ENCODE results near the gene RPLP2. TPM values are rescaled to one million over a fixed set of nuclear protein-coding genes. Genes with fewer than 3 reads are reported as not detected.

Gene RPLP2
- total RNA-seq, 1 donor from 2014 or later: 1,651 TPM

DNA sequence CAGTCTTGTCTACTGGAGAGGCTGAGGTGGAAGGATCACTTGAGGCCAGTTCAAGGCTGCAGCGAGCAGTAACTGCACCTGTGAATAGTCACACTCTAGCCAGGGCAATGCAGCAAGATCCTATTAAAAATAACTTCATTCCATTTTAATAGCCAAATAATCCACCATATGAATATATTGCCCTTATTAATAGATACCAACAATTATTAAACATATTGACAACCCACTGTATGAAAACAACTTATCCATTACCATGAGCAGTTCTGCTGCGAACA, 42.9 kb upstream of the RPLP2 start:
- Mint-ChIP-seq H3K9me3 (no peaks in the 10 kb centered on the region), H3K4me3 (no peak overlapping the region), H3K36me3 (peaks cover 21% of the 10 kb centered on the region), H3K27ac (no peak overlapping the region), H3K27me3 (ENCODE audit: low read depth) (no peaks in the 10 kb centered on the region), H3K4me1 (no peaks in the 10 kb centered on the region)
- no peak for DNase-seq (ENCODE audit: low spot score in 2 of 2, unreplicated experiment in 2 of 2)
- TF ChIP-seq, protein P1, sequence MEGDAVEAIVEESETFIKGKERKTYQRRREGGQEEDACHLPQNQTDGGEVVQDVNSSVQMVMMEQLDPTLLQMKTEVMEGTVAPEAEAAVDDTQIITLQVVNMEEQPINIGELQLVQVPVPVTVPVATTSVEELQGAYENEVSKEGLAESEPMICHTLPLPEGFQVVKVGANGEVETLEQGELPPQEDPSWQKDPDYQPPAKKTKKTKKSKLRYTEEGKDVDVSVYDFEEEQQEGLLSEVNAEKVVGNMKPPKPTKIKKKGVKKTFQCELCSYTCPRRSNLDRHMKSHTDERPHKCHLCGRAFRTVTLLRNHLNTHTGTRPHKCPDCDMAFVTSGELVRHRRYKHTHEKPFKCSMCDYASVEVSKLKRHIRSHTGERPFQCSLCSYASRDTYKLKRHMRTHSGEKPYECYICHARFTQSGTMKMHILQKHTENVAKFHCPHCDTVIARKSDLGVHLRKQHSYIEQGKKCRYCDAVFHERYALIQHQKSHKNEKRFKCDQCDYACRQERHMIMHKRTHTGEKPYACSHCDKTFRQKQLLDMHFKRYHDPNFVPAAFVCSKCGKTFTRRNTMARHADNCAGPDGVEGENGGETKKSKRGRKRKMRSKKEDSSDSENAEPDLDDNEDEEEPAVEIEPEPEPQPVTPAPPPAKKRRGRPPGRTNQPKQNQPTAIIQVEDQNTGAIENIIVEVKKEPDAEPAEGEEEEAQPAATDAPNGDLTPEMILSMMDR (IDR thresholded peaks at IDR 0.05; ENCODE audit: unreplicated experiment): no peak

DNA sequence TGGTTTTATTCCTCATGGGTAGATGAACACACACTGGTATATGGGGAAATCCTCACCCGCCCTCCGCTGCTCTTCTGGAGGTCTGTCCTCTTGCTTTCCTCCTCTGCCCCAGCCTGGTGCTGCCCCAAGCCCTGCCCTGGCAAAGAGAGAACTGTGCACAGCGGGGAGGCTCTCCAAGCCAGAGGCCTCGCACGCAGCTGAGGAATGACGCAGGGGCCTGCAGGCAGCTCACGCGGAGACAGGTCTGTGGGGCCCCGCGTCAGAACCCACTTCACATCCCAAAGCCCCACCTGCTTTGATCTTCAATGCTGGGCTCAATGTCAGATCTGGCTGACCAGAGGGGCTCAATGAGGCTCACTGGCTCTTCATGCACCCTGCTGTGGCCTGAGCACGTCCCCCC, 42.5 kb upstream of the RPLP2 start:
- no peaks in the 10 kb centered on the region for H3K9me3 Mint-ChIP-seq
- DNase-seq (ENCODE audit: low spot score in 2 of 2, unreplicated experiment in 2 of 2): no peak
- H3K27me3 Mint-ChIP-seq (ENCODE audit: low read depth): no peaks in the 10 kb centered on the region
- no peaks in the 10 kb centered on the region for H3K4me1 Mint-ChIP-seq
- TF ChIP-seq, protein P1 (IDR thresholded peaks at IDR 0.05; ENCODE audit: unreplicated experiment): no peak
- H3K4me3 Mint-ChIP-seq: no peak overlapping the region
- no peak overlapping the region for H3K27ac Mint-ChIP-seq
- peaks cover 20% of the 10 kb centered on the region for H3K36me3 Mint-ChIP-seq

DNA sequence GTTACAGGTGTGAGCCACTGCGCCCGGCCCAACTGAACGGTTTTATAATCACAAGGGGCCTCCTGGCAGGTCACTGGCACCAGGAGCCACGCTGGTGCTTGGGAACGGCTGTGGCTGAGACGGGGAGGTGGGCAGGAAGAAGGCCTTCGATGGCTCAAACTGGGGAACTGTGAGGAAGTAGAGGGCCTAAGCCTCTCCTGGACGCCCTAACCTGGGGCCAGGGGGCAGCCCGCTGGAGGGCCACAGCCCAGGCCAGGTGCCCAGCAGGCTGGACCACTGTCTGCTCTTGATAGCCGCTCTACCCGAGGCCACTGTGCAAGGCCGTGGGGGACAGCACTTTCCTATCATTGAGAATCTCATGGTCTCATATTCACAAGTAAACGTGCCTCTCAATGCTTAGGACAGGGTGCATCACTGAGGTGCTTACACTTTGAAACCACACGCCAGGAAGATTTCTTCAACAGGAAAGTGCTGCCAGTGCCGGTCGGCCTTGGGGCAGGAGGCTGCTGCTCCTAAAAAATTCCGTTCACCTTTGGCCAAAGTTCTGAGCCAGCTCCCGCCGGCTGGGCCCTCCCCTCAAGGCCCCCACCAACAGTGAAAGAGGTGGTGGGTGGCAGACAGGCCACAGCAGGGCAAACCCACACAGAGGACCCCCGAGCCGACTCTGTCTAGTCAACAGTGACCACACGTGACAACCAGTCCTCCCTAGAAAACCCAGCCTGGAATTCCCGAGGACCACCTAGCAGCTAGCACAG, 39.7 kb upstream of the RPLP2 start:
- Mint-ChIP-seq H3K4me3 (no peak overlapping the region), H3K27me3 (ENCODE audit: low read depth) (no peaks in the 10 kb centered on the region), H3K9me3 (no peaks in the 10 kb centered on the region), H3K4me1 (peaks cover 1% of the 10 kb centered on the region), H3K36me3 (peaks cover 14% of the 10 kb centered on the region), H3K27ac (no peak overlapping the region)
- no peak for DNase-seq (ENCODE audit: low spot score in 2 of 2, unreplicated experiment in 2 of 2)
- TF ChIP-seq, protein P1 (IDR thresholded peaks at IDR 0.05; ENCODE audit: unreplicated experiment): no peak

DNA sequence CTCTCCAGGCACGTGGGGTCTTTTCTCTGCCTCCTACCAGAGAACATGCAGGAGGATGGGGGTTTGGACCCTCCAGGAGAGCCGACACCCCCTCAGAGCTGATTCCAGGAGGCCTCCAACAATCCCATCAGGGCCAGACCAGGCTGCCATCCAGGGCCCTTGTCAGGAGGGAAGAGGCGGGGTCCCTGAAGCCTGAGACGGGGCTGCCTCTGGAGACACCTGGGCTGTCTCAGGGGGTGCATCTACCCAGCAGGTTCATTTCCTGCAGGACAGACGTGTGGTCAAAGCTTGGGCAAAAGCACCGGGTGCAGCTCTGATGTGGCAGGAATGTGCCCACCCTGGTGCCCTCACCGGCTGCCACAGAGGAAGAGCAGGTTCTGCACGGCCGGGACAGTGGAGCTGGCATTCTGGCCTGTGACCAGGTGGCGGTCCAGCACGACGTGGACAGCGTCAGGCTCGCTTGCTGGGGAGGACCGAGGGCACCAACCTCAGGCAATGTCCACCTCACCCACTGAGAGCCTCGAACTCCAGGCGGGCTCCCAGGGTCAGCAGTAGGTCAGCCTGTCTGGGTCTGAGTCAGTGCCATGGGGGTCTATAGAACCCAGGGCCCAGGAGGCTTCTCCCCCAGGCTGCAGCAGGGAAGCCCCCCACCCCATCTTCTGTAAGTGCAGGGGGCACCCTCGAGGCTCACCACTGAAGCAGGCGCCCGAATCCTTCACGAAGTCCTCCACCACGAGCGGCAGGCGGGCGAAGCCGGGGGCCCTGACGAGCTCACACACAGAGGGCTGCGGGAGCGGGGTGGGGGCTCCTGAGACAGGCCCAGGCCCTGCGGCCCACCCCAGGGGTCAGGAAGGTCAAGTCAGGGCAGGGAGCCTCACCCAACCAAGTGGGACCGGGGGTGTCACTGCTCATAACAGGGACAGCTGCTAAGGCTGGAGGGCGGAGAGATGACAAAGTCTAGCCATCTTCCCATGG, 38.8 kb upstream of the RPLP2 start:
- H3K36me3 Mint-ChIP-seq: peaks cover 14% of the 10 kb centered on the region
- DNase-seq (ENCODE audit: low spot score in 2 of 2, unreplicated experiment in 2 of 2): peak in 1 of 2 experiments; percentile 17
- H3K4me1 Mint-ChIP-seq: peaks cover 7% of the 10 kb centered on the region
- no peaks in the 10 kb centered on the region for H3K9me3 Mint-ChIP-seq
- H3K27ac Mint-ChIP-seq: no peak overlapping the region
- no peak overlapping the region for H3K4me3 Mint-ChIP-seq
- TF ChIP-seq, protein P1 (IDR thresholded peaks at IDR 0.05; ENCODE audit: unreplicated experiment): no peak
- H3K27me3 Mint-ChIP-seq (ENCODE audit: low read depth): no peaks in the 10 kb centered on the region

DNA sequence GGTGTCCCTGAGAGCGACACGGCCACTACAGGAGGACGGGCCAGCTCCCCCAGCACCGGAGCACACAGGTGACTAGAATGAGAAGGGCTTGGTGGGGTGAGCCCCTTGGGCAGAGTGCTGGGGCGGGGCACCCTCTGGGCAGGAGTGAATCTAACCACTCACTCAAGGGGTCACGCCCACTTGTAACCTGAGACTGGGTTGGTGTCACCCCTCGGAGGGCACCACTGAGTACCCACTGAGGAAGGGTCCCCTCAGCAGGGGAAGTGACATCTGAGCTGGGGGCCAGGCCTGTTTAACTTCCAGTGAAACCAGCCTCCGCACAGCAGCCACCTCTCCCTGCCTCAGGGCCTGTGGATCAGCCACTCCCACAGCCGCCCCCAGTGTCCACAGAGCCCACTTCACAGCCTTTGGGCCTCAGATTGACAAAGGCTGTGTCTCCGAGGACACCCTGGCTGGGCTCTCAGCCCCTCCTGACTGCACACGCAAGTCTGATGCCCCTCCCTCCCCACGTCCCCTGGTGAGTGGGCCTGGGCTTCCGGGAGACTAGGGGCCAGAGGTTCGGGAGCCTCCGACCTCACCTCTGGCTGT, 38.1 kb upstream of the RPLP2 start:
- Mint-ChIP-seq H3K4me3 (no peak overlapping the region), H3K4me1 (peaks cover 14% of the 10 kb centered on the region), H3K27me3 (ENCODE audit: low read depth) (no peaks in the 10 kb centered on the region), H3K9me3 (no peaks in the 10 kb centered on the region), H3K36me3 (peaks cover 10% of the 10 kb centered on the region), H3K27ac (no peak overlapping the region)
- TF ChIP-seq, protein P1 (IDR thresholded peaks at IDR 0.05; ENCODE audit: unreplicated experiment): no peak
- DNase-seq (ENCODE audit: low spot score in 2 of 2, unreplicated experiment in 2 of 2): no peak
